HepG2 (cell line): Measurements from ENCODE around the gene LRIG1. TPM values are rescaled to one million over a fixed set of nuclear protein-coding genes. Genes with fewer than 3 reads are reported as not detected.

Experiments used
- ATAC-seq: fragments of 200-7000 bp; cut with Tn5 transposase; 3 replicates; pipeline ENCODE4 v1.9.1; 2020; ENCODE audit warnings: mild to moderate bottlenecking, moderate library complexity
- BruUV-seq: library from RNA; stranded (reverse); fragments of 400-500 nt; replicated peaks from 2 replicates; lab custom pipeline; 2021; lab: Mats Ljungman, UMichigan
- CTCF ChIA-PET: fragments of 300-600 bp; formaldehyde crosslinking; extraction: SDS; loops from one replicate; lab custom pipeline; 2021; ENCODE audit warnings: low total read pairs, inconsistent platforms, low intra/inter-chr PET ratio; lab: Yijun Ruan, JAX
- POLR2A ChIA-PET: fragments of 350-600 bp; sonication (Branson Sonifier 250); formaldehyde crosslinking; loops from one replicate; lab custom pipeline; 2020; ENCODE audit warnings: antibody characterized with exemption, inconsistent platforms; lab: Yijun Ruan, JAX
- DNase-seq: peaks from one replicate; pipeline ENCODE4 v3.0.0-alpha.2; 2015; ENCODE audit warnings: low spot score
- FAIRE-seq: peaks from 3 replicates; lab custom pipeline; 2011; peaks lifted over from hg19 to GRCh38; lab: Jason Lieb, UNC
- H2AFZ ChIP-seq: one replicate; pipeline ENCODE4 v1.6.1; 2011; ENCODE audit warnings: low read length, inconsistent platforms
- H3K27ac ChIP-seq: fragments of 300-600 bp; 3 replicates; pipeline ENCODE4 v1.8.0; 2011; ENCODE audit warnings: mixed run types, mild to moderate bottlenecking, mixed read lengths, low read length, inconsistent platforms; ENCODE audit not compliant: insufficient read depth; ENCODE audit errors: extremely low read length
- H3K27me3 ChIP-seq, 2 experiments: fragments of 200-600 bp in 1 of 2; 2 replicates in 1 of 2; 3 replicates in 1 of 2; pipeline versions ENCODE4 v1.6.0 to v1.8.0; 2011; ENCODE audit warnings: low read length in 2 of 2, mild to moderate bottlenecking in 2 of 2, moderate library complexity in 2 of 2, inconsistent platforms in 1 of 2; ENCODE audit not compliant: insufficient read depth in 2 of 2, control insufficient read depth in 1 of 2
- H3K36me3 ChIP-seq, 2 experiments: fragments of 200-600 bp in 1 of 2; replicated peaks in 1 of 2; 2 replicates in 1 of 2; 3 replicates in 1 of 2; pipeline versions ENCODE4 v1.5.1 to v1.8.0; 2011; ENCODE audit warnings: low read length in 2 of 2, inconsistent platforms in 1 of 2; ENCODE audit not compliant: insufficient read depth in 2 of 2, control insufficient read depth in 1 of 2
- H3K4me1 ChIP-seq: 2 replicates; pipeline ENCODE4 v1.5.1; 2012; ENCODE audit warnings: low read length, inconsistent platforms; ENCODE audit not compliant: insufficient read depth
- H3K4me2 ChIP-seq: 2 replicates; pipeline ENCODE4 v1.6.0; 2011; ENCODE audit warnings: low read depth, low read length, inconsistent platforms
- H3K4me3 ChIP-seq, 3 experiments: fragments of 200-600 bp in 1 of 3; sonication (generic), shearing (Covaris generic) in 1 of 3; replicated peaks in 1 of 3; 2 replicates each; pipeline ENCODE4 v1.5.1; 2011 to 2016; ENCODE audit warnings: low read length in 3 of 3, inconsistent platforms in 2 of 3, low read depth in 2 of 3, mild to moderate bottlenecking in 2 of 3, control low read depth in 1 of 3, mixed read lengths in 1 of 3; ENCODE audit not compliant: insufficient read depth in 1 of 3
- H3K79me2 ChIP-seq: one replicate; pipeline ENCODE4 v1.6.1; 2011; ENCODE audit warnings: low read length, inconsistent platforms; ENCODE audit not compliant: insufficient read depth
- H3K9ac ChIP-seq: 2 replicates; pipeline ENCODE4 v1.6.0; 2011; ENCODE audit warnings: mild to moderate bottlenecking, low read depth, low read length, inconsistent platforms; ENCODE audit not compliant: insufficient read depth
- H3K9me3 ChIP-seq: 2 replicates; pipeline ENCODE4 v1.5.1; 2012; ENCODE audit warnings: mild to moderate bottlenecking, low read length
- H4K20me1 ChIP-seq: 2 replicates; pipeline ENCODE4 v1.6.0; 2011; ENCODE audit warnings: inconsistent platforms, mild to moderate bottlenecking, low read length, moderate library complexity; ENCODE audit not compliant: insufficient read depth
- WGBS: methylation state at CpG from one replicate; pipeline ENCODE4 v1.1.6; 2017; ENCODE audit warnings: low lambda C conversion rate; 5-methylcytosine and 5-hydroxymethylcytosine counted together
- in situ Hi-C: cut with HindIII; loops from 2 replicates; pipeline ENCODE4 v1.10.0; 2017; ENCODE audit warnings: low pct_unique_long_range_greater_than_20kb; ENCODE audit not compliant: extremely low pct_ligation_motif_present
- intact Hi-C: fragments of 100-400 bp; cut with micrococcal nuclease; formaldehyde crosslinking; loops from one replicate; pipeline ENCODE4 v1.10.0; 2022; ENCODE audit not compliant: unreplicated experiment
- polyA plus RNA-seq, 8 experiments: library from polyadenylated mRNA; depleted of rRNA in 3 of 8; stranded (reverse) in 7 of 8; unstranded in 1 of 8; fragments of >200 nt; fragmentation: Illumina TruSeq in 4 of 8; extraction: Trizol in 4 of 8; gene quantifications; 2 replicates each; pipeline versions ENCODE4 v1.2.1 to v1.2.3, GENCODE V29; 2011 to 2016; ENCODE audit warnings: low read depth in 4 of 8, missing spikeins in 1 of 8, mixed read lengths in 1 of 8; ENCODE audit not compliant: insufficient read depth in 1 of 8
- total RNA-seq, 5 experiments: library from RNA; depleted of rRNA; stranded (reverse); fragments of >200 nt; fragmentation: Illumina TruSeq; extraction: Trizol; gene quantifications; 2 replicates each; pipeline ENCODE4 v1.2.3, GENCODE V29; 2016; ENCODE audit warnings: low read depth in 1 of 5
- TF ChIP-seq, protein P1 (sequence below): sonication (generic); formaldehyde crosslinking; IDR thresholded peaks from 2 replicates; pipeline ENCODE4 v1.4.0; 2020; ENCODE audit warnings: missing genetic modification reagents
- TF ChIP-seq, protein P2 (sequence below): IDR thresholded peaks from 2 replicates; pipeline ENCODE4 v1.4.0; 2020; ENCODE audit warnings: mild to moderate bottlenecking, missing genetic modification reagents

The LRIG1 gene
- total and polyA plus RNA-seq, 2 of the 13 experiments (the other 11 are each of a cell fraction or from before 2014, with no cell fraction given) = 17.8 to 24.8 TPM

- ATAC-seq (no peak), DNase-seq (no peak), FAIRE-seq (no peak)
- Histone ChIP-seq H3K27me3 (no peaks in the 10 kb centered on the region), H3K9me3 (no peaks in the 10 kb centered on the region), H3K4me1 (peaks cover 36% of the 10 kb centered on the region), H3K9ac (no peak overlapping the region), H3K4me3 (no peak overlapping the region), H3K36me3 (peaks cover 0 to 3% of the 10 kb centered on the region in 2 experiments; a peak in 2 of 5 replicates), H2AFZ (no peak overlapping the region), H4K20me1 (no peaks in the 10 kb centered on the region), H3K27ac (no peak overlapping the region), H3K4me2 (no peak overlapping the region), H3K79me2 (peaks cover 29% of the 10 kb centered on the region)
- in situ Hi-C loops (no loop called here), intact Hi-C loops (no loop called here)
- no TSS peak for BruUV-seq
- TF ChIP-seq, protein P1, sequence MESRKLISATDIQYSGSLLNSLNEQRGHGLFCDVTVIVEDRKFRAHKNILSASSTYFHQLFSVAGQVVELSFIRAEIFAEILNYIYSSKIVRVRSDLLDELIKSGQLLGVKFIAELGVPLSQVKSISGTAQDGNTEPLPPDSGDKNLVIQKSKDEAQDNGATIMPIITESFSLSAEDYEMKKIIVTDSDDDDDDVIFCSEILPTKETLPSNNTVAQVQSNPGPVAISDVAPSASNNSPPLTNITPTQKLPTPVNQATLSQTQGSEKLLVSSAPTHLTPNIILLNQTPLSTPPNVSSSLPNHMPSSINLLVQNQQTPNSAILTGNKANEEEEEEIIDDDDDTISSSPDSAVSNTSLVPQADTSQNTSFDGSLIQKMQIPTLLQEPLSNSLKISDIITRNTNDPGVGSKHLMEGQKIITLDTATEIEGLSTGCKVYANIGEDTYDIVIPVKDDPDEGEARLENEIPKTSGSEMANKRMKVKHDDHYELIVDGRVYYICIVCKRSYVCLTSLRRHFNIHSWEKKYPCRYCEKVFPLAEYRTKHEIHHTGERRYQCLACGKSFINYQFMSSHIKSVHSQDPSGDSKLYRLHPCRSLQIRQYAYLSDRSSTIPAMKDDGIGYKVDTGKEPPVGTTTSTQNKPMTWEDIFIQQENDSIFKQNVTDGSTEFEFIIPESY (CRISPR knock-in tag) = peak; percentile 38; the same call in 1 of the 2 replicates
- TF ChIP-seq, protein P2, sequence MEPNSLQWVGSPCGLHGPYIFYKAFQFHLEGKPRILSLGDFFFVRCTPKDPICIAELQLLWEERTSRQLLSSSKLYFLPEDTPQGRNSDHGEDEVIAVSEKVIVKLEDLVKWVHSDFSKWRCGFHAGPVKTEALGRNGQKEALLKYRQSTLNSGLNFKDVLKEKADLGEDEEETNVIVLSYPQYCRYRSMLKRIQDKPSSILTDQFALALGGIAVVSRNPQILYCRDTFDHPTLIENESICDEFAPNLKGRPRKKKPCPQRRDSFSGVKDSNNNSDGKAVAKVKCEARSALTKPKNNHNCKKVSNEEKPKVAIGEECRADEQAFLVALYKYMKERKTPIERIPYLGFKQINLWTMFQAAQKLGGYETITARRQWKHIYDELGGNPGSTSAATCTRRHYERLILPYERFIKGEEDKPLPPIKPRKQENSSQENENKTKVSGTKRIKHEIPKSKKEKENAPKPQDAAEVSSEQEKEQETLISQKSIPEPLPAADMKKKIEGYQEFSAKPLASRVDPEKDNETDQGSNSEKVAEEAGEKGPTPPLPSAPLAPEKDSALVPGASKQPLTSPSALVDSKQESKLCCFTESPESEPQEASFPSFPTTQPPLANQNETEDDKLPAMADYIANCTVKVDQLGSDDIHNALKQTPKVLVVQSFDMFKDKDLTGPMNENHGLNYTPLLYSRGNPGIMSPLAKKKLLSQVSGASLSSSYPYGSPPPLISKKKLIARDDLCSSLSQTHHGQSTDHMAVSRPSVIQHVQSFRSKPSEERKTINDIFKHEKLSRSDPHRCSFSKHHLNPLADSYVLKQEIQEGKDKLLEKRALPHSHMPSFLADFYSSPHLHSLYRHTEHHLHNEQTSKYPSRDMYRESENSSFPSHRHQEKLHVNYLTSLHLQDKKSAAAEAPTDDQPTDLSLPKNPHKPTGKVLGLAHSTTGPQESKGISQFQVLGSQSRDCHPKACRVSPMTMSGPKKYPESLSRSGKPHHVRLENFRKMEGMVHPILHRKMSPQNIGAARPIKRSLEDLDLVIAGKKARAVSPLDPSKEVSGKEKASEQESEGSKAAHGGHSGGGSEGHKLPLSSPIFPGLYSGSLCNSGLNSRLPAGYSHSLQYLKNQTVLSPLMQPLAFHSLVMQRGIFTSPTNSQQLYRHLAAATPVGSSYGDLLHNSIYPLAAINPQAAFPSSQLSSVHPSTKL (CRISPR knock-in tag) = no peak
- ChIA-PET CTCF (no interaction called here), POLR2A (no interaction called here)
- WGBS = 94% methylated on average over 5 of the region's 5 CpGs
Measured at GRCh38 chr3:66428733-66429132, 72.1 kb downstream of the LRIG1 start.
